Activated CD4-positive, CD25-positive, alpha-beta regulatory T cell treated with anti-CD3 and anti-CD28 coated beads, Interleukin-2, amount 50 U/mL, for 72 hours (primary cell): Measurements from ENCODE around the gene EEF2.
A peak's percentile ranks its signal among the peaks of the same experiment; 100 is the strongest.
"Not testable (repeated sequence)": the region's sequence is repeated elsewhere in the genome, so short reads cannot be mapped to it uniquely, and the experiment has no call there.

Experiments
- DNase-seq: peaks from one replicate; pipeline ENCODE4 v3.0.0; 2021

Gene EEF2

GRCh38 chr19:4014541-4015491 lies 29.6 kb upstream of the EEF2 start:
- DNase-seq = peak; percentile 55

GRCh38 chr19:4013886-4014540 lies 28.8 kb upstream of the EEF2 start:
- no peak for DNase-seq

GRCh38 chr19:4012975-4013634 lies 27.8 kb upstream of the EEF2 start:
- DNase-seq = no peak

GRCh38 chr19:4012092-4012974 lies 27.1 kb upstream of the EEF2 start:
- DNase-seq = no peak

- not testable (repeated sequence) for DNase-seq
Observed at GRCh38 chr19:4011430-4011829, 26.2 kb upstream of the EEF2 start.

- DNase-seq = no peak
Observed at GRCh38 chr19:4010808-4011110, 25.5 kb upstream of the EEF2 start.

GRCh38 chr19:4009990-4010807 lies 24.9 kb upstream of the EEF2 start:
- DNase-seq = no peak

GRCh38 chr19:4007836-4008539 lies 22.7 kb upstream of the EEF2 start:
- no peak for DNase-seq

GRCh38 chr19:4007021-4007835 lies 22.0 kb upstream of the EEF2 start, which contains the start of gene PIAS4:
Gene PIAS4, plus strand, starts transcription at chr19:4007736. Its CDS starts 25 bp downstream, at chr19:4007761.
- peak; percentile 95 for DNase-seq

- not testable (repeated sequence) for DNase-seq
Observed at GRCh38 chr19:4005436-4005835, 20.2 kb upstream of the EEF2 start.

GRCh38 chr19:4000798-4001197 lies 15.5 kb upstream of the EEF2 start:
- DNase-seq = not testable (repeated sequence)

- not testable (repeated sequence) for DNase-seq
Observed at GRCh38 chr19:3998667-3999412, 13.6 kb upstream of the EEF2 start.

GRCh38 chr19:3995607-3996006 lies 10.3 kb upstream of the EEF2 start:
- no peak for DNase-seq

GRCh38 chr19:3990815-3991117 lies 5.5 kb upstream of the EEF2 start:
- no peak for DNase-seq

GRCh38 chr19:3987619-3988371 lies 2.5 kb upstream of the EEF2 start:
- peak; percentile 90 for DNase-seq

GRCh38 chr19:3986260-3987041 lies 1.2 kb upstream of the EEF2 start:
- peak; percentile 51 for DNase-seq

- no peak for DNase-seq
Observed at GRCh38 chr19:3985643-3986259, 488 bp upstream of the EEF2 start.

- DNase-seq = no peak
Observed at GRCh38 chr19:3984584-3984907, 717 bp downstream of the EEF2 start.
